ENCODE results near the gene PCDHB6.
"Not testable (repeated sequence)": the region's sequence is repeated elsewhere in the genome, so short reads cannot be mapped to it uniquely, and the experiment has no call there.

PCDHB6 gene

GRCh38 chr5:141149812-141150211 is at the start of gene PCDHB6:
Gene PCDHB6 (plus strand): TSS chr5:141150057. CDS start chr5:141150258, 201 bp downstream.
- DNase-seq: peak in 1 of 2 experiments; percentile 7

GRCh38 chr5:141100243-141100805 is 49.5 kb upstream of the PCDHB6 start, which contains the start of gene PCDHB3:
Gene PCDHB3 (plus strand): TSS chr5:141100473. CDS start chr5:141100650, 177 bp downstream.
- peak; percentile 72 to 90 for DNase-seq

DNA sequence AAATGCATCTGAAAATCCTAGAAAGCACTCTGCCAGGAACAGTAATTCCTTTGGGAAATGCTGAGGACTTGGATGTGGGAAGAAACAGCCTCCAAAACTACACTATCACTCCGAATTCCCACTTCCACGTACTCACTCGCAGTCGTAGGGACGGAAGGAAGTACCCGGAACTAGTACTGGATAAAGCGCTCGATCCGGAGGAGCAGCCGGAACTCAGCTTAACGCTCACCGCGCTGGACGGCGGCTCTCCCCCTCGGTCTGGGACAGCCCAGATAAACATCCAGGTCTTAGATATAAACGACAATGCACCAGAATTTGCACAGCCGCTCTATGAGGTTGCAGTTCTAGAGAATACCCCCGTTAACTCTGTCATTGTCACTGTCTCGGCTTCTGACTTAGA is 48.8 kb upstream of the PCDHB6 start:
- peak; percentile 16 to 59 for DNase-seq

- not testable (repeated sequence) for DNase-seq
Observed at GRCh38 chr5:141102070-141102469, 47.8 kb upstream of the PCDHB6 start.

DNA sequence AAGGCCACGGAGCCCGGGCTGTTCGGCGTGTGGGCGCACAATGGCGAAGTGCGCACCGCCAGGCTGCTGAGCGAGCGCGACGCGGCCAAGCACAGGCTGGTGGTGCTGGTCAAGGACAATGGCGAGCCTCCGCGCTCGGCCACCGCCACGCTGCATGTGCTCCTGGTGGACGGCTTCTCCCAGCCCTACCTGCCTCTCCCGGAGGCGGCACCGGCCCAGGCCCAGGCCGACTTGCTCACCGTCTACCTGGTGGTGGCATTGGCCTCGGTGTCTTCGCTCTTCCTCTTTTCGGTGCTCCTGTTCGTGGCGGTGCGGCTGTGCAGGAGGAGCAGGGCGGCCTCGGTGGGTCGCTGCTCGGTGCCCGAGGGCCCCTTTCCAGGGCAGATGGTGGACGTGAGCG is 47.4 kb upstream of the PCDHB6 start:
- DNase-seq: not testable (repeated sequence)

GRCh38 chr5:141105350-141105749 is 44.5 kb upstream of the PCDHB6 start:
- no peak for DNase-seq

GRCh38 chr5:141119250-141119649 is 30.6 kb upstream of the PCDHB6 start:
- no peak for DNase-seq

- DNase-seq: no peak
Observed at GRCh38 chr5:141121563-141121962, 28.3 kb upstream of the PCDHB6 start, which contains the start of gene PCDHB4. Gene PCDHB4 (plus strand): TSS chr5:141121818. CDS start chr5:141121999, 181 bp downstream.

DNA sequence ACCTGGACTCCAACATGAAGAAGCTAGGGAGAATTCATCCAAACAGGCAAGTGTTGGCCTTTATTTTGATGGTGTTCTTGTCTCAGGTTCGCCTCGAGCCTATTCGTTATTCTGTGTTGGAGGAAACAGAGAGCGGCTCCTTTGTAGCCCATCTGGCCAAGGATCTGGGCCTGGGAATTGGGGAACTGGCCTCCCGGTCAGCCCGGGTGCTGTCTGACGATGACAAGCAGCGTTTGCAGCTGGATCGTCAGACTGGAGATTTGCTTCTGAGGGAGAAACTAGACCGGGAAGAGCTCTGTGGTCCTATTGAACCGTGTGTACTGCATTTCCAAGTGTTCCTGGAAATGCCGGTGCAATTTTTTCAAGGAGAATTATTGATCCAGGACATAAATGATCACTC is 27.9 kb upstream of the PCDHB6 start:
- DNase-seq: no peak

- DNase-seq: not testable (repeated sequence)
Observed at GRCh38 chr5:141123396-141124135, 26.3 kb upstream of the PCDHB6 start.

GRCh38 chr5:141127305-141127704 is 22.6 kb upstream of the PCDHB6 start:
- no peak for DNase-seq

GRCh38 chr5:141135030-141135717 is 14.7 kb upstream of the PCDHB6 start, which contains the start of gene PCDHB5:
Gene PCDHB5 (plus strand): TSS chr5:141135206. CDS start chr5:141135435, 229 bp downstream.
- peak; percentile 18 to 60 for DNase-seq

- no peak for DNase-seq
Observed at GRCh38 chr5:141135718-141136266, 14.1 kb upstream of the PCDHB6 start.

GRCh38 chr5:141137346-141137745 is 12.5 kb upstream of the PCDHB6 start:
- not testable (repeated sequence) for DNase-seq

DNA sequence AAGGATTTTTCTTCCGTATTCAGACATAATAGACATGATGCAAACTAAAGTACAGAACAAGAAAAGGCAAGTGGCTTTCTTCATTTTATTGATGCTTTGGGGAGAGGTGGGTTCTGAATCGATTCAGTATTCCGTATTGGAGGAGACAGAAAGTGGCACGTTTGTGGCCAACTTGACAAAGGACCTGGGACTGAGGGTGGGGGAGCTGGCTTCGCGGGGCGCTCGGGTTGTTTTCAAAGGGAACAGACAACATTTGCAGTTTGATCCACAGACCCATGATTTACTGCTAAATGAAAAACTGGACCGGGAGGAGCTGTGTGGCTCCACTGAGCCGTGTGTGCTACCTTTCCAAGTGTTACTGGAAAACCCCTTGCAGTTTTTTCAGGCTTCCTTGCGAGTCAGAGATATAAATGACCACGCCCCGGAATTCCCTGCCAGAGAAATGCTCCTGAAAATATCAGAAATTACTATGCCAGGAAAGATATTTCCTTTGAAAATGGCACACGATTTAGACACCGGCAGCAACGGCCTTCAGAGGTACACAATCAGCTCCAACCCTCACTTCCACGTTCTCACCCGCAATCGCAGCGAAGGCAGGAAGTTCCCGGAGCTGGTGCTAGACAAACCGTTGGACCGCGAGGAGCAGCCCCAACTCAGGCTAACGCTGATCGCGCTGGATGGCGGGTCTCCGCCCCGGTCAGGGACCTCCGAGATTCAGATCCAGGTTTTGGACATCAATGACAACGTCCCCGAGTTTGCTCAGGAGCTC is 551 bp downstream of the PCDHB6 start:
- DNase-seq: no peak

- no peak for DNase-seq
Observed at GRCh38 chr5:141150993-141151325, 1.1 kb downstream of the PCDHB6 start.

GRCh38 chr5:141151632-141152031 is 1.8 kb downstream of the PCDHB6 start:
- not testable (repeated sequence) for DNase-seq

GRCh38 chr5:141152096-141152495 is 2.2 kb downstream of the PCDHB6 start:
- DNase-seq: not testable (repeated sequence)

- peak in 1 of 2 experiments; percentile 37 for DNase-seq
Observed at GRCh38 chr5:141155540-141156374, 5.9 kb downstream of the PCDHB6 start.

- DNase-seq: not testable (repeated sequence)
Observed at GRCh38 chr5:141157356-141157755, 7.5 kb downstream of the PCDHB6 start.

DNA sequence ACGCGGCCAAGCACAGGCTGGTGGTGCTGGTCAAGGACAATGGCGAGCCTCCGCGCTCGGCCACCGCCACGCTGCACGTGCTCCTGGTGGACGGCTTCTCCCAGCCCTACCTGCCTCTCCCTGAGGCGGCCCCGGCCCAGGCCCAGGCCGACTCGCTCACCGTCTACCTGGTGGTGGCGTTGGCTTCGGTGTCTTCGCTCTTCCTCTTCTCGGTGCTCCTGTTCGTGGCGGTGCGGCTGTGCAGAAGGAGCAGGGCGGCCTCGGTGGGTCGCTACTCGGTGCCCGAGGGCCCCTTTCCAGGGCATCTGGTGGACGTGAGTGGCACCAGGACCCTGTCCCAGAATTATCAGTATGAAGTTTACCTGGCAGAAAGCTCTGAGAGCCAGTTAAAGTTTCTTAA is 8.0 kb downstream of the PCDHB6 start:
- DNase-seq: not testable (repeated sequence)
